ENCODE measurements around the gene HCN3.

The HCN3 gene

DNA sequence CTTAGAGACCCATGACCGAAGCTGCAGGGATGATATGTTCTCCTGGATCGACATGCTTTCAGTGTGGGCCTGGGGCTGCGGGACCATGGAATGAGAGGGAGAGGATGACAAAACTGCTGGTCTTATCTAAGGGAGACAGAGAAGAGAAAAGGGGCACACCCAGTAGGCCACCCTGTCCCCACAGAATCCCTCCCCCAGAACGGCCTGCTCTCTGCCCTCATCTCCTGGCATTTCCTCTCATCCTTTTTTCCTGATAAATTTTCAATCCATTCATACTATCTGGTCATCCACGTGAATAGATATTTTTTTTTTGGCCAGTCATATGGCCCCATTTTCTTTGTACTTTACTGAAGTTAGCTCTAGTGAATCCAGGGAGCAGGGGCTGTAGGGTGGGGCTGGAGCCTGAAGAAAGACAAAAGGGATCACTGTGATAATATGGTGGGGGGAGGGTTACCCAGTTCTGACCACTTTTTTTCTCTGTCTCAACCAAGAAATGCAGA, 24.1 kb downstream of the HCN3 start, which contains the start of gene PKLR:
Gene PKLR, minus strand, starts transcription at position 97 of the 500 bp plus-strand sequence. Its CDS starts 43 bp downstream, at position 54.
- in situ Hi-C loops (cut with MboI; ENCODE audit: low pct_unique_long_range_greater_than_20kb, low sequenced_read_pairs), result no loop called here
- DNase-seq, result no peak

DNA sequence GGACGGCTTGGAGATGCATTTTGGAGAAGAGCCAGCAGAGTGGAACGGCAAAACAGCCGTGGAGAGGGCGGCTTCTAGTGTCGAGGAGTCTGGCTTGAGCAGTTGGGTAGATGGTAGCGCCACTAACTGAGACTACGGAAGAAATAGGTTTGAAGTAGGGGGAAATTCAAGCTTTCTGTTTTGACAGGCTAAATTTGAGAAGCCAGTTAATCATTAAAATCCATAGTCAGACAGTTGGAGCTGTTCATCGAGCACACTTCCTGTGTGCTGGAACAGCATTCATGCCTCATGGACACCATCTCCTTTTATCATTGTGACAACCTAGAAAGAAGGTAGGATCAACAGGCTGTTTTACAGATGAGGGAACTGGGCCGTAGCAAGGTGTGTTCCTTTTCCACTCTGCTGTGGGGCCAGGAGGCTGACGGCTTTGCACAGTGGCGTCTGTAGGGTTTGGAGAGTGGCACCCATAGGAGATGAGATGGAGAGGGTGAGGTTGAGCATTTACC, 27.3 kb downstream of the HCN3 start:
- in situ Hi-C loops (cut with MboI; ENCODE audit: low pct_unique_long_range_greater_than_20kb, low sequenced_read_pairs), result no loop called here
- DNase-seq, result no peak

DNA sequence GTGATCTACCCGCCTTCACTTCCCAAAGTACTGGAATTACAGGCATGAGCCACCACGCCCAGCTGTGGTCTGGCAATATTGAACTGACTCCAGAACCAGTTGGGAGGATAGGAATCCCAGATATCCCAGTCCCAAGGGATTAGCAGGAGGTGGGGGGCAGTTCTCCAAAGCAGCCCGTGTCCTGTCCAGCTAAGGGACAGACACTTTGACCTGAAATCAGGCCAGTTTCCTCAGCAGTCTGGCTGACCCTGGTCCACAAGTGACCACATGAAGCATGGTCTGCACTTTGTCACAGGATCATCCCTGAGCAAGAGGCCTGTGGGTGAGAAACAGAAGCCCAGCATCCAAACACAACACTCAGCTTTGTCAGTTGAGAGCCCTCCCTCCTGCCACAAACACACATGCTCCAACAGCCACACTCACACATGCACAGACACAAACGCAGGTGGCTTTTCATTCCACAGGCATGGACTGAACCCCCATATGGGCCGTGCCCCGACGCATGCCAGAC, 28.7 kb downstream of the HCN3 start:
- in situ Hi-C loops (cut with MboI; ENCODE audit: low pct_unique_long_range_greater_than_20kb, low sequenced_read_pairs), result no loop called here
- DNase-seq, result no peak

DNA sequence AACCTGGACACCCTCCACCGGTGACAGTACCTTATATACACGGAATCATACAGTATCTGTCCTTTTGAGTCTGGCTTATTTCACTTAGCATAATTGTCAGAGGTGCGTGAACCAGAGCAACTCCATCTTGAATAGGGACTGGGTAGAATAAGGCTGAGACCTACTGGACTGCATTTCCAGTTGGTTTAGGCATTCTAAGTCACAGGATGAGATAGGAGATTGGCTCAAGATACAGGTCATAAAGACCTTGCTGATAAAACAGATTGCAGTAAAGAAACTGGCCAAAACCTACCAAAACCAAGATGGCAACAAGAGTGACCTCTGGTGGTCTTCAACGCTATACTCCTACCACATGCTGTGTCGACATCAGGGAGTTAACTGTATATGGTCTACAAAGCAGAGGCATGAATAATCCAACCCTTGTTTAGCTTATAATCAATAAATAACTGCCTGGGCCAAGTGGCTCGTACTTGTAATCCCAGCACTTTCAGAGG, 30.0 kb downstream of the HCN3 start:
- in situ Hi-C loops (cut with MboI; ENCODE audit: low pct_unique_long_range_greater_than_20kb, low sequenced_read_pairs), result no loop called here
- DNase-seq, result peak; percentile 69

DNA sequence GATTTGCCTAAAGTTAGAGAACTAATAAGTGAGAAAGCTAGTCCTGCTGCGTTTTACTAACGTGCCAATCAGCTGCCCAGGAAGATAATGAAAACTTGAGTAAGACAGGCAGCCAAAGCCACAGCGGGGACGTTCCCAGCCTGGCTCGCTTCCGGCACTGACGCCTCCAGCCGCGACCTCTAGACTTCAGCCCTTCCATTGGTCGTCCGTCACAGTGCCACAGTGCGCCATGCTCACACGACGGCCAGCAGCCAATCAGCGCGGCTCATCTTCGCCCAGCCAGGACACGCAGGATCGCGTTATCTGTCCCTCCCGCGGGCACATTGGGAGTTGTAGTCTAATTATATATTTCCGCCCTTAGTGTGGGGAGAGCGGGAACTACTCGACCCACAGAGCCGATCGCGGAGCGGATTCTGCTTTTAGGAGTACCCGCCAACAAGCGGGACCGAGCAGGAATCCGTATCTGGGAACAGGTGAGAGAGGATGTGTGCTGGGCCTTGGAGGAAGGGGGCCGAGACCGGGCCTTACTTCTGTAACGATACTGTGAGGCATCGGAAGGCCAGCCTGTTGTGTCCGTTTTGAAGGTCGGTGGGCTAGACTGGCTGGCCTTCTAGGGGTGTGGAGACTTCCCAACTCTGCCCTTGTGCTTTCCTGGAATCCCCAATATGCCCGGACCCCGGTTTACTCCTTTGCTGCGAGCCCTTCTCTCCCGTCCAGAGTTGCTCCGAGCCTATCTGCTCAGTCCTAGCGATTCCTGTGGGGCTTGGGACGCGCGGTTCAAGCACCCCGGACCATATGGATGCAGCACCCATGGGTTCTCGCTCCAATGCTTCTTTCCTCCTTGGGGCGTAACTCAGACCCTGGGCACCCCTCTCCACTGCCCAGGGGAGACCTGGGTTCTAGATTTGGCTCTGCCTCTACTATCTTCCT, 31.5 kb downstream of the HCN3 start, which contains the start of gene FDPS:
Gene FDPS, plus strand, starts transcription at position 374 of the 930 bp plus-strand sequence. CDS start 924 bp downstream, outside the sequence.
- peak; percentile 99 for DNase-seq
- in situ Hi-C loops (cut with MboI; ENCODE audit: low pct_unique_long_range_greater_than_20kb, low sequenced_read_pairs), result no loop called here

DNA sequence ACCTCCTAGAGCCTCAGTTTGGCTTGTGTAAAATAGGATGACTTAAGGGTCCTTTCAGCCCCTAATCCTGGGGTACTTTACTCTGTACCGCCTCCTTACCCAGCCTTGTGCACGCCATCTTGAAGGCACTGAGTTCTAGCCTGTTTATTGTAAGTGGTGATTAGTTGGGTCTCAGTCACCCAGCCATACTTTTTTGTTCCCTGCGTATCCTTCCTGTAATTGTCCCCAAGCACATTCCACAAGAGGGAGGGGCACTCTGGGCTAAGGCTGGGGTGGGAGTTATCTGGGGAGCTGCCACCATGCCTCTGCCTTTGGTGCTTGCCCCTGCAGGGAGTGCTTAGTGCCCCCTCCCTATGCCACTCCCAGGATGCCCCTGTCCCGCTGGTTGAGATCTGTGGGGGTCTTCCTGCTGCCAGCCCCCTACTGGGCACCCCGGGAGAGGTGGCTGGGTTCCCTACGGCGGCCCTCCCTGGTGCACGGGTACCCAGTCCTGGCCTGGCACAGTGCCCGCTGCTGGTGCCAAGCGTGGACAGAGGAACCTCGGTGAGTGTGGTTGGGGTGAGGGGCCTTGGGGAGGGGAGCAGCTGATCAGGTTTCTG, 32.3 kb downstream of the HCN3 start:
- in situ Hi-C loops (cut with MboI; ENCODE audit: low pct_unique_long_range_greater_than_20kb, low sequenced_read_pairs), result no loop called here

DNA sequence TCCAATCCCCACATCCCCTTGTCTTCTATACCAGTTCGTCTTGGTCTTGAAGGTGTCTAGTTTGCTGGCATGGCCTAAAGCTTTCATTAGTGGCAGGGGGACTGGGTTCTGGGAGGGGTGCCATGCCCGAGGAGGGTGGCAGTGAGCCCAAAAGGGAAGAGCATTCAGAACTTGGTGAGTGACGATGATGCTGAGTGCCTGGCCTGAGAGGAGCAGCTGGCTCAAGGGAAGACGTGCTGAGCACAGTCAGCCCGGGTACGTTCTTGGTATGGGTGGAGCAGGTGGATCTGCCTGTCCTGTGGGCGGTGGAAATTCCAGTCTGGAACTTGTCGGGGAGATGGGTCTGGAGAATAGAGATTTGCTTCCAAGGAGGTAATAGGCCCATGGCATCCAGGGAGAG, 36.0 kb downstream of the HCN3 start:
- DNase-seq, result no peak
- in situ Hi-C loops (cut with MboI; ENCODE audit: low pct_unique_long_range_greater_than_20kb, low sequenced_read_pairs), result no loop called here

More for the DNA sequence above, 32.3 kb downstream of the HCN3 start:
- DNase-seq, result peak; percentile 18

DNA sequence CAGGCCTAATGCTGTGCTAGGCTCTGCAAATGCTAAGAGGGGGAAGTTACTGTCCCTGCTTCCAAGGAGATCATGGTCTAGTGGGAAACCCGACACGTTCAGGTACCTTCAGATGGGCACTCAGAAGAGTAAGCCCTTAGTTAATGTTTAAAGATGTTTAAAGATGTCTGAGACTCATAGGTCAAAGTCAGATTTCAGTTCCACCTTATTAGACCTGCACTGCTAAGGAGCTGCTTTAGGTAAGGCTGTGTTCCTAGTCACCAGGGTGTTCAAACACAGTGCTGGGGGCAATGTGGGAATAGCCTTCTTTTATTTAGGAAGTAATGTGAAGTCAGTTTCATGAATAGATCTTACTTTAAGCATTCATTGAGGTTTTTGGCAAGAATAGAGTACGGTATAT, 39.7 kb downstream of the HCN3 start:
- in situ Hi-C loops (cut with MboI; ENCODE audit: low pct_unique_long_range_greater_than_20kb, low sequenced_read_pairs), result no loop called here
- no peak for DNase-seq

DNA sequence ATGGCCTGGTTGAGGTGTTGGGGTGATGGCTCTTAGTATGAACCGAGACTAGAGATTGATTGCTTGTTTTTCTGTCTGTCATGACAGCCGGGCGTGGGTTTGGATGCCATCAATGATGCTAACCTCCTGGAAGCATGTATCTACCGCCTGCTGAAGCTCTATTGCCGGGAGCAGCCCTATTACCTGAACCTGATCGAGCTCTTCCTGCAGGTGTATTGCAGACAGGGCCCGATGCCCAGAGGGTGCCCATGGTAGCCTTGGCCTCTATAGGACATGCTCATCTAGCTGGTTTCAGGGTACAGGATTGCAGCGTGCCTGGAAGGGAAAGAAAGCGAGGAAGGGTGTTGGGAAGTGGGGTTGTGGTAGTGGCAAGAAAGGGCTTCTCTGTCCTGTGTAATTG, 40.8 kb downstream of the HCN3 start:
- in situ Hi-C loops (cut with MboI; ENCODE audit: low pct_unique_long_range_greater_than_20kb, low sequenced_read_pairs), result no loop called here
- DNase-seq, result no peak

DNA sequence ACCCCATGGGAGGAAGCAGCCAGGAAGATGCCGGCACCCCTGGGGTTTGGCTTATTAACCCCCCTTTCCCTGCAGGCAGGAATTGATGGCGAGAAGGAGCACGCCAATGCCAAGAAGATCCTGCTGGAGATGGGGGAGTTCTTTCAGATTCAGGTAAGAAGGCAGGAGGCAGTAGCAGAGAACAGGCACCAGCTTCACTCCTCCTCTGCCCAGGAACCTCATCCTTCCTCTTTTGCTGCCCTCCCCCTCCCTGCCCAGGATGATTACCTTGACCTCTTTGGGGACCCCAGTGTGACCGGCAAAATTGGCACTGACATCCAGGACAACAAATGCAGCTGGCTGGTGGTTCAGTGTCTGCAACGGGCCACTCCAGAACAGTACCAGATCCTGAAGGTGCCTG, 42.3 kb downstream of the HCN3 start:
- in situ Hi-C loops (cut with MboI; ENCODE audit: low pct_unique_long_range_greater_than_20kb, low sequenced_read_pairs), result no loop called here
- DNase-seq, result no peak

DNA sequence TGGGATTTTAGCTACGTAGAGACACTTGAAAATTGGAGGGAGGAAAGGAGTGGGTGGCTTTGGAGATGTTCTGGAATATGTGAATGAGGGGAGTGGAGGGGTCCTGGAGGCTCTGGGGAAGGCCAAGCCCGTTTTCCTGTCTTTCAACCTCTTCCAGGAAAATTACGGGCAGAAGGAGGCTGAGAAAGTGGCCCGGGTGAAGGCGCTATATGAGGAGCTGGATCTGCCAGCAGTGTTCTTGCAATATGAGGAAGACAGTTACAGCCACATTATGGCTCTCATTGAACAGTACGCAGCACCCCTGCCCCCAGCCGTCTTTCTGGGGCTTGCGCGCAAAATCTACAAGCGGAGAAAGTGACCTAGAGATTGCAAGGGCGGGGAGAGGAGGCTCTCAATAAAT, 43.0 kb downstream of the HCN3 start:
- no peak for DNase-seq
- in situ Hi-C loops (cut with MboI; ENCODE audit: low pct_unique_long_range_greater_than_20kb, low sequenced_read_pairs), result no loop called here

DNA sequence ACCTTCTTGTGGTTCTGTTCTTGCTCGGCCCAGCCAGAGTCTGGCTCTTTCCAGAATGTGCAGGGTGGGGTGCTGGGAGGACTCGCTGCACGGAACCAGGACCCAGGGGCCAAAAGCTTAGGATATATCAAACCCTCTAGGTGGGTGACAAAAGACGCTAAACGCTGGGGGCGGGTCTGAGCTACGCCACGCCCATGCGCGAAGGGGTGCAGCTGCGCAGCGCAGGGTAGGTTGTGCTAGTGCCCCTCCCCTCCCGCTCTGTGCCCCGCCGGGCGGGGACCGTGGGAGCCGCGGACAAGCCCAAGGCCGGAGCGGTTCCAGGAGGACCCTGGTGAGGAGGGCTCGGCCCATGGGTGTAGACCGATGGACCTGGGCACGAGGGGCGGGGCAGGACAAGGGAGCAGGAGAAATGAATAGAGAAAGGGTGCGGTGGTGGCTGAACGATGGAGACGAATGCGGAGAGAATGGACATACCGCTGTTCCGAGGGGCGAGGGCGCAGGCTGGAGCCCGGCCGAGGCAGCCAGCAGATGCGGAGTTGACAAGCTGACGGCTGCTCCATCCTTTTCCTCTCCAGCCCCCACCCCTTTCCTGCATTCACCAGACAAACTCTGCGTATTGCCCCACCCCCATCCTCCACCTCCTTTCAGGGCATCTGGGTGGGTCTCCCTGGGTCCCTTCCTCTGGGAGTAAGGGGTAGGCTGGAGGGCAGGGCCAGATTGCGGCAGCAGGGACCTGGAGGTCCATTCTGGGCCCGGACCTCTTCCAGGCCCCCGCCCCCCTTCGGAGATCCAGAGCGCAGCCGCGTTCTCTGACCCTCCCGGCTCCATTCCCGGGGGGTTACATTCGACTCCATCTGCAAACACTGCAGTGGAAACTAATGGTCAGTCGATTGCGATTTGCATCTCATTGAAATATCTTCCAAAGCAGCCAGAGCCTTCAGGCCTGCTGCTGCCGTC, 43.7 kb downstream of the HCN3 start, which contains the start of gene RUSC1:
Gene RUSC1, plus strand, starts transcription at position 234 of the 957 bp plus-strand sequence. CDS start 880 bp downstream, outside the sequence.
- in situ Hi-C loops (cut with MboI; ENCODE audit: low pct_unique_long_range_greater_than_20kb, low sequenced_read_pairs), result no loop called here

DNA sequence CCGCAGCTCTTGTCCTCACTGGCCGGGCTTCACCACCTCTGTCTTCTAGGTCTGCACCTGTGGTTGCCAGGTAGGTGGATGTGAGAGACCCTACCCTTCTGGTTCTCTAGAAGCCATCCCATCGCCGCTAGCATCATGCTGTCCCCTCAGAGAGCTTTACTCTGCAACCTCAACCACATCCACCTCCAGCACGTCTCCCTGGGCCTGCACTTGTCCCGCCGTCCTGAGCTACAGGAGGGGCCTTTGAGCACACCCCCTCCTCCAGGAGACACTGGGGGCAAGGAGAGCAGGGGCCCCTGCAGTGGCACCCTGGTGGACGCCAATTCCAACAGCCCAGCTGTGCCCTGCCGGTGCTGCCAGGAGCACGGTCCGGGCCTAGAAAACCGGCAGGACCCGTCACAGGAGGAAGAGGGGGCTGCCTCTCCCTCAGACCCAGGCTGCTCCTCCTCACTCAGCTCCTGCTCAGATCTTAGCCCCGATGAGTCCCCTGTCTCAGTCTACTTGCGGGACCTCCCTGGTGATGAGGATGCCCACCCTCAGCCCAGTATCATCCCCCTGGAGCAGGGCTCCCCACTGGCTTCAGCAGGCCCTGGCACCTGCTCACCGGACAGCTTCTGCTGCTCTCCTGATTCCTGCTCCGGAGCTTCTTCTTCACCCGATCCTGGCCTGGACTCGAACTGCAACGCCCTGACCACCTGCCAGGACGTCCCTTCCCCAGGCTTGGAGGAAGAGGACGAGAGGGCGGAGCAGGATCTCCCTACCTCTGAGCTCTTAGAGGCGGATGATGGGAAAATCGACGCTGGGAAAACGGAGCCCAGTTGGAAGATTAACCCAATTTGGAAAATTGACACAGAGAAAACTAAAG, 44.6 kb downstream of the HCN3 start:
- in situ Hi-C loops (cut with MboI; ENCODE audit: low pct_unique_long_range_greater_than_20kb, low sequenced_read_pairs), result no loop called here
- no peak for DNase-seq

More for the DNA sequence above, 43.7 kb downstream of the HCN3 start, which contains the start of gene RUSC1:
- no peak for DNase-seq

DNA sequence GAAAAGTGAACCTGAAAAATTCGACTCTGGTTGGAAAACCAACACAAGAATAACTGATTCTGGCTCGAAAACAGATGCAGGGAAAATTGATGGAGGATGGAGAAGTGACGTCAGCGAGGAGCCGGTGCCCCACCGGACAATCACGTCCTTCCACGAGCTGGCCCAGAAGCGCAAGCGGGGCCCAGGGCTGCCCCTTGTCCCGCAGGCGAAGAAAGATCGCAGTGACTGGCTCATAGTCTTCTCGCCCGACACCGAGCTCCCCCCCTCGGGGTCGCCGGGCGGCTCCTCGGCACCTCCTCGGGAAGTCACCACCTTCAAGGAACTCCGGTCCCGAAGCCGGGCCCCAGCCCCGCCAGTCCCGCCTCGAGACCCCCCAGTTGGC, 45.3 kb downstream of the HCN3 start:
- in situ Hi-C loops (cut with MboI; ENCODE audit: low pct_unique_long_range_greater_than_20kb, low sequenced_read_pairs), result no loop called here
- DNase-seq, result no peak

DNA sequence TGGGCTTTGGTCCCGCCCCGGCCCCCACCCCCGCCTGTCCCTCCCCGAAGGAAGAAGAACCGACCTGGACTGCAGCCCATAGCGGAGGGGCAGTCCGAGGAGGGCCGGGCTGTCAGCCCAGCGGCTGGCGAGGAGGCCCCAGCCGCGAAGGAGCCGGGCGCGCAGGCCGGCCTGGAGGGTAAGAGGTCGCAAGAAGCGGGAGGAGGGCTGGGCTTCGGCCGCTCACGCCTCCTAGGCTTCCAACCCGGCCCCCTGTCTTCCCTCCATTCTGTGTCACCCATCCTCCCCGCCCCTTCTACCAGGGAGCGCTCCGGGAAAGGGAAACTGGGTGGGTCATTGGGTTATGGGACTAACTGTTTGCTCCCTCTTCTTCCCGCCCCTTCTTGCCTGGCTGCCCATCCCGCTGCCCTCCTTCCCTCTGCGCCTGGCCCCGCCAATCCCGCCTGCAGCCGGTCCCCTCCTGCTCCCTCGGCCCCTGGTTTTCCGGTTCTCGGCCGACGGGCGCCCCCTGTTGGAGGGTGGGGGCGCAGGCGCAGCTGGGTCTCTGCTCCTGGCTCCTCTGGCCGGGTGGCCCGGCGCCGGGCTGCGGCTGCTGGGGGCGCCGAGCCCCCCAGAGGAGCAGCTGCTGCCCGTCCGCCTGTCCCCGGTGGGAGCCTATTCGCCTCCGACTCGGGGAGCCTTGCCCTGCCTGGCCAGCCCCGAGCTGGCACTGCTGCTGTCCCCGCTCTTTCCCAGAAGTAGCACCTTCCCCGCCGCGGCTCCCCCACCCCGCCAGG, 45.9 kb downstream of the HCN3 start:
- peak; percentile 90 for DNase-seq
- in situ Hi-C loops (cut with MboI; ENCODE audit: low pct_unique_long_range_greater_than_20kb, low sequenced_read_pairs), result no loop called here

DNA sequence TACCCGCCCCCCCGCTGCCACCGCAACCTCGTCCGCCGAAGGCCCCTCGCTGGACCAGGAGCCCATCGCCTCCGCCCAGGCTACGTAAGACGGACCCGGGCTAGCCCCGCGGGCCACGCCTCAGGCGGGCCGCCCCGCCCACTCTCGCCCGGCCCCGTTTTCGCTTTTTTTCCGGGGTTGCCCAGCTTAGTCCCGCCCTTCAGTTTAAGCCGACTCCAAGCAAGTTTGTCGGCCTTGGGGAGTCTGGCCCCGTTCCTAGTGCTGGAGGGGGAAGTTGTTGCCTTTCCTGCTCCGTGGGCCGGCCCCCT, 46.4 kb downstream of the HCN3 start:
- DNase-seq, result peak; percentile 90
- in situ Hi-C loops (cut with MboI; ENCODE audit: low pct_unique_long_range_greater_than_20kb, low sequenced_read_pairs), result no loop called here
